K562 (cell line): ENCODE results near the gene IL15RA. TPM values are rescaled to one million over a fixed set of nuclear protein-coding genes. Genes with fewer than 3 reads are reported as not detected.

Experiments
- ATF3 ChIP-seq, 2 experiments: fragments of 450-650 bp in 1 of 2; sonication (generic) in 1 of 2; formaldehyde crosslinking in 1 of 2; IDR thresholded peaks in 1 of 2; conservative IDR thresholded peaks in 1 of 2; 2 replicates each; pipeline versions ENCODE4 v1.6.1 to v1.8.1; 2016 to 2023; ENCODE audit warnings: mild to moderate bottlenecking in 2 of 2, moderate library complexity in 2 of 2, inconsistent platforms in 1 of 2, missing genetic modification reagents in 1 of 2
- ELF1 ChIP-seq: fragments of 200-800 bp; sonication (Bioruptor generic); IDR thresholded peaks from 2 replicates; pipeline ENCODE4 v1.6.1; 2016; ENCODE audit warnings: missing genetic modification characterization, missing compliant biosample characterization
- FOXJ3 ChIP-seq: sonication (generic); formaldehyde crosslinking; IDR thresholded peaks from 2 replicates; pipeline ENCODE4 v1.4.0; 2020; ENCODE audit warnings: mild to moderate bottlenecking, missing genetic modification reagents
- FOXK1 ChIP-seq: sonication (generic); formaldehyde crosslinking; IDR thresholded peaks from 2 replicates; pipeline ENCODE4 v1.8.0; 2022; ENCODE audit warnings: missing genetic modification reagents, mild to moderate bottlenecking, borderline replicate concordance
- JUNB ChIP-seq: fragments of 450-650 bp; formaldehyde crosslinking; conservative IDR thresholded peaks from 2 replicates; pipeline ENCODE4 v1.4.0; 2020; ENCODE audit warnings: mild to moderate bottlenecking
- KAT7 ChIP-seq: sonication (generic); formaldehyde crosslinking; IDR thresholded peaks from 2 replicates; pipeline ENCODE4 v1.8.0; 2022; ENCODE audit warnings: missing genetic modification reagents, mild to moderate bottlenecking, borderline replicate concordance
- KAT8 ChIP-seq: fragments of 450-650 bp; IDR thresholded peaks from 2 replicates; pipeline ENCODE4 v1.6.1; 2016; ENCODE audit warnings: low read depth, mild to moderate bottlenecking
- MAZ ChIP-seq, 2 experiments: fragments of 450-650 bp in 1 of 2; sonication (generic) in 1 of 2; formaldehyde crosslinking; IDR thresholded peaks in 1 of 2; conservative IDR thresholded peaks in 1 of 2; 2 replicates each; pipeline versions ENCODE4 v1.4.0 to v1.5.0; 2020; ENCODE audit warnings: mild to moderate bottlenecking in 1 of 2, missing genetic modification reagents in 1 of 2
- NCOA4 ChIP-seq: fragments of 450-650 bp; IDR thresholded peaks from 2 replicates; pipeline ENCODE4 v1.6.1; 2018; ENCODE audit warnings: mild to moderate bottlenecking; ENCODE audit not compliant: partially characterized antibody
- POLR2A ChIP-seq: fragments of 450-650 bp; conservative IDR thresholded peaks from 2 replicates; pipeline ENCODE4 v1.6.1; 2016
- RAD21 ChIP-seq, 2 experiments: fragments of 250-450 bp in 1 of 2; fragments of 450-650 bp in 1 of 2; sonication (Bioruptor Pico) in 1 of 2; formaldehyde crosslinking in 1 of 2; IDR thresholded peaks in 1 of 2; conservative IDR thresholded peaks in 1 of 2; 2 replicates each; pipeline versions ENCODE4 v1.4.0 to v1.8.0; 2020 to 2022; ENCODE audit warnings: mild to moderate bottlenecking in 2 of 2, moderate library complexity in 1 of 2
- RB1 ChIP-seq: fragments of 450-650 bp; IDR thresholded peaks from 2 replicates; pipeline ENCODE4 v1.6.1; 2017; ENCODE audit warnings: low read depth, mild to moderate bottlenecking
- RFX1 ChIP-seq: fragments of 450-650 bp; IDR thresholded peaks from 2 replicates; pipeline ENCODE4 v1.6.1; 2016; ENCODE audit warnings: mild to moderate bottlenecking, moderate library complexity
- SMC3 ChIP-seq: conservative IDR thresholded peaks from 2 replicates; pipeline ENCODE4 v1.6.1; 2011; ENCODE audit warnings: low read depth, low read length, improper control_type of control experiment; ENCODE audit not compliant: insufficient read depth
- ZBTB1 ChIP-seq: sonication (generic); formaldehyde crosslinking; IDR thresholded peaks from 2 replicates; pipeline ENCODE4 v1.8.1; 2023; ENCODE audit warnings: missing genetic modification reagents, low read depth, mild to moderate bottlenecking, borderline replicate concordance
- ZNF140 ChIP-seq: fragments of 250-450 bp; sonication (Bioruptor Pico); IDR thresholded peaks from 2 replicates; pipeline ENCODE4 v1.8.0; 2021; ENCODE audit warnings: moderate library complexity, mild to moderate bottlenecking, inconsistent platforms
- polyA plus RNA-seq, 8 experiments: library from polyadenylated mRNA; depleted of rRNA in 4 of 8; stranded (reverse) in 5 of 8; unstranded in 3 of 8; fragments of >200 nt; fragmentation: Nextera tagmentation in 2 of 8; fragmentation: Illumina TruSeq in 1 of 8; extraction: Ambion mirVana in 2 of 8; extraction: Trizol in 1 of 8; gene quantifications; 2 replicates each; pipeline versions ENCODE4 v1.2.1 to v1.2.3, GENCODE V29; 2011 to 2014; ENCODE audit warnings: inconsistent platforms in 1 of 8, missing spikeins in 1 of 8
- total RNA-seq, 7 experiments: library from RNA; depleted of rRNA in 6 of 7; stranded (reverse); fragments of >200 nt in 6 of 7; fragmentation: Illumina TruSeq in 2 of 7; extraction: Trizol in 2 of 7; gene quantifications; 2 replicates each; pipeline versions ENCODE4 v1.2.1 to v1.2.3, GENCODE V29; 2011 to 2021; ENCODE audit warnings: low replicate concordance in 1 of 7
- TF ChIP-seq, protein P1 (sequence below): fragments of 250-450 bp; sonication (Bioruptor Pico); IDR thresholded peaks from 2 replicates; pipeline ENCODE4 v1.8.0; 2021; ENCODE audit warnings: mild to moderate bottlenecking, moderate library complexity
- TF ChIP-seq, protein P2 (sequence below): fragments of 450-650 bp; IDR thresholded peaks from one replicate; pipeline ENCODE4 v1.6.1; 2018; ENCODE audit warnings: mild to moderate bottlenecking, moderate library complexity; ENCODE audit not compliant: partially characterized antibody
- TF ChIP-seq, protein P3 (sequence below): sonication (generic); IDR thresholded peaks from 2 replicates; pipeline ENCODE4 v1.6.1; 2016

Gene IL15RA
- total and polyA plus RNA-seq, 9 of the 15 experiments (the other 6 are each of a cell fraction or from before 2014, with no cell fraction given) = 1.2 to 11.7 (median 8.0) TPM

GRCh38 chr10:5949009-5949759 is 28.2 kb downstream of the IL15RA start (continued):
- TF ChIP-seq ZNF140 (CRISPR knock-in tag) (no peak), RAD21 (CRISPR knock-in tag; conservative IDR thresholded peaks at IDR 0.05 in 1 of 2, IDR thresholded peaks at IDR 0.05 in 1 of 2) (peak; percentile 82 to 93), SMC3 (peak; percentile 91), RB1 (peak; percentile 40), FOXJ3 (no peak), JUNB (CRISPR knock-in tag) (no peak), FOXK1 (CRISPR knock-in tag) (no peak), NCOA4 (no peak), ZBTB1 (CRISPR knock-in tag) (no peak), RFX1 (no peak), ELF1 (tag) (no peak), POLR2A (no peak), ATF3 (IDR thresholded peaks at IDR 0.05) (no peak), ATF3 (CRISPR knock-in tag; conservative IDR thresholded peaks at IDR 0.05) (no peak), KAT7 (CRISPR knock-in tag) (no peak), KAT8 (no peak), MAZ (CRISPR knock-in tag; conservative IDR thresholded peaks at IDR 0.05 in 1 of 2, IDR thresholded peaks at IDR 0.05 in 1 of 2) (peak; percentile 35 to 62; a peak in 1 of 4 replicates)
- TF ChIP-seq, protein P1, sequence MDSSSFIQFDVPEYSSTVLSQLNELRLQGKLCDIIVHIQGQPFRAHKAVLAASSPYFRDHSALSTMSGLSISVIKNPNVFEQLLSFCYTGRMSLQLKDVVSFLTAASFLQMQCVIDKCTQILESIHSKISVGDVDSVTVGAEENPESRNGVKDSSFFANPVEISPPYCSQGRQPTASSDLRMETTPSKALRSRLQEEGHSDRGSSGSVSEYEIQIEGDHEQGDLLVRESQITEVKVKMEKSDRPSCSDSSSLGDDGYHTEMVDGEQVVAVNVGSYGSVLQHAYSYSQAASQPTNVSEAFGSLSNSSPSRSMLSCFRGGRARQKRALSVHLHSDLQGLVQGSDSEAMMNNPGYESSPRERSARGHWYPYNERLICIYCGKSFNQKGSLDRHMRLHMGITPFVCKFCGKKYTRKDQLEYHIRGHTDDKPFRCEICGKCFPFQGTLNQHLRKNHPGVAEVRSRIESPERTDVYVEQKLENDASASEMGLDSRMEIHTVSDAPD (CRISPR knock-in tag) = no peak
- TF ChIP-seq, protein P2, sequence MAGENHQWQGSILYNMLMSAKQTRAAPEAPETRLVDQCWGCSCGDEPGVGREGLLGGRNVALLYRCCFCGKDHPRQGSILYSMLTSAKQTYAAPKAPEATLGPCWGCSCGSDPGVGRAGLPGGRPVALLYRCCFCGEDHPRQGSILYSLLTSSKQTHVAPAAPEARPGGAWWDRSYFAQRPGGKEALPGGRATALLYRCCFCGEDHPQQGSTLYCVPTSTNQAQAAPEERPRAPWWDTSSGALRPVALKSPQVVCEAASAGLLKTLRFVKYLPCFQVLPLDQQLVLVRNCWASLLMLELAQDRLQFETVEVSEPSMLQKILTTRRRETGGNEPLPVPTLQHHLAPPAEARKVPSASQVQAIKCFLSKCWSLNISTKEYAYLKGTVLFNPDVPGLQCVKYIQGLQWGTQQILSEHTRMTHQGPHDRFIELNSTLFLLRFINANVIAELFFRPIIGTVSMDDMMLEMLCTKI = no peak
- TF ChIP-seq, protein P3, sequence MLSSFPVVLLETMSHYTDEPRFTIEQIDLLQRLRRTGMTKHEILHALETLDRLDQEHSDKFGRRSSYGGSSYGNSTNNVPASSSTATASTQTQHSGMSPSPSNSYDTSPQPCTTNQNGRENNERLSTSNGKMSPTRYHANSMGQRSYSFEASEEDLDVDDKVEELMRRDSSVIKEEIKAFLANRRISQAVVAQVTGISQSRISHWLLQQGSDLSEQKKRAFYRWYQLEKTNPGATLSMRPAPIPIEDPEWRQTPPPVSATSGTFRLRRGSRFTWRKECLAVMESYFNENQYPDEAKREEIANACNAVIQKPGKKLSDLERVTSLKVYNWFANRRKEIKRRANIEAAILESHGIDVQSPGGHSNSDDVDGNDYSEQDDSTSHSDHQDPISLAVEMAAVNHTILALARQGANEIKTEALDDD = no peak
